K562 (cell line): Measurements from ENCODE around the gene FAM204A. TPM values are rescaled to one million over a fixed set of nuclear protein-coding genes. Genes with fewer than 3 reads are reported as not detected.

Experiments used
- C11orf30 ChIP-seq: fragments of 450-650 bp; IDR thresholded peaks from 2 replicates; pipeline ENCODE4 v1.6.1; 2016; ENCODE audit warnings: low read depth, mild to moderate bottlenecking
- CSDE1 ChIP-seq, 2 experiments: fragments of 450-650 bp; IDR thresholded peaks; 2 replicates each; pipeline ENCODE4 v1.6.1; 2016; ENCODE audit warnings: mild to moderate bottlenecking in 1 of 2
- ELF1 ChIP-seq: fragments of 200-800 bp; sonication (Bioruptor generic); IDR thresholded peaks from 2 replicates; pipeline ENCODE4 v1.6.1; 2016; ENCODE audit warnings: missing genetic modification characterization, missing compliant biosample characterization
- GTF2E2 ChIP-seq: fragments of 200-800 bp; sonication (Bioruptor generic); IDR thresholded peaks from 2 replicates; pipeline ENCODE4 v1.6.1; 2016; ENCODE audit warnings: missing genetic modification characterization, missing compliant biosample characterization
- MCM3 ChIP-seq: fragments of 450-650 bp; IDR thresholded peaks from 2 replicates; pipeline ENCODE4 v1.6.1; 2016
- RBM14 ChIP-seq: fragments of 200-400 bp; formaldehyde crosslinking; IDR thresholded peaks from 2 replicates; pipeline ENCODE4 v1.6.1; 2018; ENCODE audit warnings: low read depth, mild to moderate bottlenecking, low read length, moderate library complexity, borderline replicate concordance; ENCODE audit not compliant: insufficient read depth
- SRSF7 ChIP-seq: fragments of 200-400 bp; formaldehyde crosslinking; optimal IDR thresholded peaks from 2 replicates; pipeline ENCODE3; 2017; ENCODE audit warnings: mild to moderate bottlenecking, low read depth, low read length
- XRCC3 ChIP-seq: fragments of 450-650 bp; IDR thresholded peaks from 2 replicates; pipeline ENCODE4 v1.6.1; 2017; ENCODE audit warnings: mild to moderate bottlenecking, moderate library complexity
- XRCC4 ChIP-seq: IDR thresholded peaks from one replicate; pipeline ENCODE4 v1.6.1; 2011; ENCODE audit not compliant: insufficient read depth, insufficient read length; ENCODE audit errors: extremely low read depth
- ZFP1 ChIP-seq: fragments of 450-650 bp; formaldehyde crosslinking; IDR thresholded peaks from 2 replicates; pipeline ENCODE4 v1.4.0; 2020; ENCODE audit warnings: mild to moderate bottlenecking, mixed read lengths
- ZNF143 ChIP-seq: sonication (generic); formaldehyde crosslinking; IDR thresholded peaks from 2 replicates; pipeline ENCODE4 v1.9.0; 2022; ENCODE audit warnings: mild to moderate bottlenecking, missing genetic modification reagents
- ZNF431 ChIP-seq: sonication (generic); formaldehyde crosslinking; IDR thresholded peaks from 2 replicates; pipeline ENCODE4 v1.8.0; 2022; ENCODE audit warnings: mild to moderate bottlenecking, missing genetic modification reagents
- ZNF707 ChIP-seq: fragments of 250-450 bp; sonication (Bioruptor Pico); conservative IDR thresholded peaks from 2 replicates; pipeline ENCODE4 v1.8.0; 2022; ENCODE audit warnings: inconsistent platforms, mild to moderate bottlenecking, moderate library complexity
- polyA plus RNA-seq, 8 experiments: library from polyadenylated mRNA; depleted of rRNA in 4 of 8; stranded (reverse) in 5 of 8; unstranded in 3 of 8; fragments of >200 nt; fragmentation: Nextera tagmentation in 2 of 8; fragmentation: Illumina TruSeq in 1 of 8; extraction: Ambion mirVana in 2 of 8; extraction: Trizol in 1 of 8; gene quantifications; 2 replicates each; pipeline versions ENCODE4 v1.2.1 to v1.2.3, GENCODE V29; 2011 to 2014; ENCODE audit warnings: inconsistent platforms in 1 of 8, missing spikeins in 1 of 8
- total RNA-seq, 7 experiments: library from RNA; depleted of rRNA in 6 of 7; stranded (reverse); fragments of >200 nt in 6 of 7; fragmentation: Illumina TruSeq in 2 of 7; extraction: Trizol in 2 of 7; gene quantifications; 2 replicates each; pipeline versions ENCODE4 v1.2.1 to v1.2.3, GENCODE V29; 2011 to 2021; ENCODE audit warnings: low replicate concordance in 1 of 7
- TF ChIP-seq, protein P1 (sequence below): IDR thresholded peaks from 3 replicates; pipeline ENCODE4 v1.6.1; 2011; ENCODE audit warnings: borderline replicate concordance, mild to moderate bottlenecking, moderate library complexity; ENCODE audit not compliant: insufficient read length; ENCODE audit errors: extremely low read depth
- TF ChIP-seq, protein P2 (sequence below), 2 experiments: fragments of 200-800 bp in 1 of 2; sonication (Bioruptor generic) in 1 of 2; sonication (generic) in 1 of 2; formaldehyde crosslinking in 1 of 2; IDR thresholded peaks in 1 of 2; conservative IDR thresholded peaks in 1 of 2; 2 replicates each; pipeline versions ENCODE4 v1.5.0 to v1.6.1; 2016 to 2020; ENCODE audit warnings: missing compliant biosample characterization in 1 of 2, missing genetic modification characterization in 1 of 2, missing genetic modification reagents in 1 of 2
- TF ChIP-seq, protein P3 (sequence below): fragments of 450-650 bp; IDR thresholded peaks from 2 replicates; pipeline ENCODE4 v1.7.0; 2016; ENCODE audit warnings: borderline replicate concordance

Gene FAM204A
- total and polyA plus RNA-seq, 9 of the 15 experiments (the other 6 are each of a cell fraction or from before 2014, with no cell fraction given), result 29.0 to 64.5 (median 44.9) TPM

DNA sequence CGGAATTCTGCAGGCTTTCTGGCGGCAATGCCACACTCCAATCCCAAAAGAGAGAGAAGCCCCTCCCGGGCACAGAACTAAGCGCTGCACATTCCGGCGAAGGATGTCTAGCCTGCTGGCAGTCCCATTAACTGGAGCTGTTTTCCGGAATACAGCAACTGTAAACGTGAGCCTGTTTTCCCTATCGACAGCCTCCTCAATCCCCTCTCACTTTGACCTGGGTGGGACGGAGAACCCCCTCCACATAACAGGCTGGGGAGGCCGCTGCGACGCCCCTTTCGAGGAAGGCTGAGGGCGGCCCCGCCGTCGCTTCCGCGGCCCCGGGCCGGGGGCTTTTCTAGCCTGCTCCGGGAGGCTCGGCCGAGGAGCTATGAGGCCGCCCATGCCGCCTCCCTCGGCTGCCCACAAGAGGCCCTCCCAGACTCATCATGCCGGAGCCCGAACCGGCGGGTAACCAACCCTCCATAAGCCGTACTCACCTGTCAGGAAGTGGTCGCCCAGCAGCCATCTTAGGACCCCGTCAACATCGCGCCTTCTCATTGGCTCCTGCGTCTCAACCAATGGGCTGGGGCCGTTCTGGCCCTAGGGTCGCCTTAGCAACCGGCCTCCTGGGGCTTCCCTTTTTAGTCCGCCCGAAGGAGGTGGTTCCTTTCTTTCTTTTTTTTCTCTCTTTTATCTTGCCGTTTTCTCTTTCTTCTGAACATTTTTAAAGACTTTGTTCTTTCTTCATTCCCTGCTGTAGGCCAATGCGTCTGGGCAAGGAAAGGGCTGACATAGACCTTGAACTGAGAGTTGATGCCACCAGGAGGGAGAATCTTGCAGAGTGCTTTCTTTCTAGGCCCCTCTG, at the start of gene FAM204A (continued):
- TF ChIP-seq ZNF431 (CRISPR knock-in tag) (no peak), C11orf30 (peak; percentile 95), RBM14 (no peak), GTF2E2 (no peak; the same call in 1 of the 2 replicates), ZNF143 (CRISPR knock-in tag) (no peak), CSDE1 (IDR thresholded peaks at IDR 0.05) (peak in 1 of 2 experiments; percentile 84; a peak in 2 of 4 replicates), MCM3 (no peak), XRCC3 (no peak), ZNF707 (CRISPR knock-in tag) (no peak), ELF1 (tag) (peak; percentile 88), XRCC4 (no peak), ZFP1 (CRISPR knock-in tag) (no peak), SRSF7 (no peak)
- TF ChIP-seq, protein P1, sequence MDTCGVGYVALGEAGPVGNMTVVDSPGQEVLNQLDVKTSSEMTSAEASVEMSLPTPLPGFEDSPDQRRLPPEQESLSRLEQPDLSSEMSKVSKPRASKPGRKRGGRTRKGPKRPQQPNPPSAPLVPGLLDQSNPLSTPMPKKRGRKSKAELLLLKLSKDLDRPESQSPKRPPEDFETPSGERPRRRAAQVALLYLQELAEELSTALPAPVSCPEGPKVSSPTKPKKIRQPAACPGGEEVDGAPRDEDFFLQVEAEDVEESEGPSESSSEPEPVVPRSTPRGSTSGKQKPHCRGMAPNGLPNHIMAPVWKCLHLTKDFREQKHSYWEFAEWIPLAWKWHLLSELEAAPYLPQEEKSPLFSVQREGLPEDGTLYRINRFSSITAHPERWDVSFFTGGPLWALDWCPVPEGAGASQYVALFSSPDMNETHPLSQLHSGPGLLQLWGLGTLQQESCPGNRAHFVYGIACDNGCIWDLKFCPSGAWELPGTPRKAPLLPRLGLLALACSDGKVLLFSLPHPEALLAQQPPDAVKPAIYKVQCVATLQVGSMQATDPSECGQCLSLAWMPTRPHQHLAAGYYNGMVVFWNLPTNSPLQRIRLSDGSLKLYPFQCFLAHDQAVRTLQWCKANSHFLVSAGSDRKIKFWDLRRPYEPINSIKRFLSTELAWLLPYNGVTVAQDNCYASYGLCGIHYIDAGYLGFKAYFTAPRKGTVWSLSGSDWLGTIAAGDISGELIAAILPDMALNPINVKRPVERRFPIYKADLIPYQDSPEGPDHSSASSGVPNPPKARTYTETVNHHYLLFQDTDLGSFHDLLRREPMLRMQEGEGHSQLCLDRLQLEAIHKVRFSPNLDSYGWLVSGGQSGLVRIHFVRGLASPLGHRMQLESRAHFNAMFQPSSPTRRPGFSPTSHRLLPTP, result no peak
- TF ChIP-seq, protein P2, sequence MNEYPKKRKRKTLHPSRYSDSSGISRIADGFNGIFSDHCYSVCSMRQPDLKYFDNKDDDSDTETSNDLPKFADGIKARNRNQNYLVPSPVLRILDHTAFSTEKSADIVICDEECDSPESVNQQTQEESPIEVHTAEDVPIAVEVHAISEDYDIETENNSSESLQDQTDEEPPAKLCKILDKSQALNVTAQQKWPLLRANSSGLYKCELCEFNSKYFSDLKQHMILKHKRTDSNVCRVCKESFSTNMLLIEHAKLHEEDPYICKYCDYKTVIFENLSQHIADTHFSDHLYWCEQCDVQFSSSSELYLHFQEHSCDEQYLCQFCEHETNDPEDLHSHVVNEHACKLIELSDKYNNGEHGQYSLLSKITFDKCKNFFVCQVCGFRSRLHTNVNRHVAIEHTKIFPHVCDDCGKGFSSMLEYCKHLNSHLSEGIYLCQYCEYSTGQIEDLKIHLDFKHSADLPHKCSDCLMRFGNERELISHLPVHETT (CRISPR knock-in tag; conservative IDR thresholded peaks at IDR 0.05 in 1 of 2, IDR thresholded peaks at IDR 0.05 in 1 of 2), result no peak
- TF ChIP-seq, protein P3, sequence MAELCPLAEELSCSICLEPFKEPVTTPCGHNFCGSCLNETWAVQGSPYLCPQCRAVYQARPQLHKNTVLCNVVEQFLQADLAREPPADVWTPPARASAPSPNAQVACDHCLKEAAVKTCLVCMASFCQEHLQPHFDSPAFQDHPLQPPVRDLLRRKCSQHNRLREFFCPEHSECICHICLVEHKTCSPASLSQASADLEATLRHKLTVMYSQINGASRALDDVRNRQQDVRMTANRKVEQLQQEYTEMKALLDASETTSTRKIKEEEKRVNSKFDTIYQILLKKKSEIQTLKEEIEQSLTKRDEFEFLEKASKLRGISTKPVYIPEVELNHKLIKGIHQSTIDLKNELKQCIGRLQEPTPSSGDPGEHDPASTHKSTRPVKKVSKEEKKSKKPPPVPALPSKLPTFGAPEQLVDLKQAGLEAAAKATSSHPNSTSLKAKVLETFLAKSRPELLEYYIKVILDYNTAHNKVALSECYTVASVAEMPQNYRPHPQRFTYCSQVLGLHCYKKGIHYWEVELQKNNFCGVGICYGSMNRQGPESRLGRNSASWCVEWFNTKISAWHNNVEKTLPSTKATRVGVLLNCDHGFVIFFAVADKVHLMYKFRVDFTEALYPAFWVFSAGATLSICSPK, result no peak
